HepG2 (cell line): Measurements from ENCODE around the gene KCNT1.

Experiments
- HNRNPUL1 ChIP-seq: fragments of 200-400 bp; formaldehyde crosslinking; IDR thresholded peaks from 2 replicates; pipeline ENCODE4 v1.6.1; 2017; ENCODE audit warnings: low read depth, mild to moderate bottlenecking, low read length, moderate library complexity
- MXD1 ChIP-seq: sonication (generic); formaldehyde crosslinking; IDR thresholded peaks from 2 replicates; pipeline ENCODE4 v1.4.0; 2020; ENCODE audit warnings: mild to moderate bottlenecking, missing genetic modification reagents
- POLR2A ChIP-seq, 2 experiments: IDR thresholded peaks; 2 replicates each; pipeline ENCODE4 v1.6.1; 2011; ENCODE audit warnings: low read depth in 2 of 2, low read length in 2 of 2, mild to moderate bottlenecking in 1 of 2, moderate library complexity in 1 of 2; ENCODE audit not compliant: insufficient read depth in 1 of 2
- TFDP1 ChIP-seq: IDR thresholded peaks from 2 replicates; pipeline ENCODE4 v1.6.1; 2016; ENCODE audit warnings: missing compliant biosample characterization, missing genetic modification reagents, borderline replicate concordance
- ZNF619 ChIP-seq: sonication (generic); formaldehyde crosslinking; IDR thresholded peaks from 2 replicates; pipeline ENCODE4 v1.4.0; 2020; ENCODE audit warnings: mild to moderate bottlenecking, missing genetic modification reagents
- ZNF747 ChIP-seq: sonication (generic); formaldehyde crosslinking; IDR thresholded peaks from 2 replicates; pipeline ENCODE4 v1.8.1; 2023; ENCODE audit warnings: missing genetic modification reagents, mild to moderate bottlenecking, borderline replicate concordance

GRCh38 chr9:135818718-135819475 lies 116.9 kb downstream of the KCNT1 start:
- TF ChIP-seq POLR2A (IDR thresholded peaks at IDR 0.05; ENCODE audit: insufficient read depth in 1 of 2, low read depth in 2 of 2, low read length in 2 of 2) (no peak), ZNF747 (CRISPR knock-in tag) (no peak), HNRNPUL1 (no peak), MXD1 (CRISPR knock-in tag) (no peak), ZNF619 (CRISPR knock-in tag) (no peak), TFDP1 (CRISPR knock-in tag) (no peak)
